H1 (cell line): ENCODE measurements around the gene MPC1. TPM values are rescaled to one million over a fixed set of nuclear protein-coding genes. Genes with fewer than 3 reads are reported as not detected.

Experiments
- EGR1 ChIP-seq: IDR thresholded peaks from 2 replicates; pipeline ENCODE4 v1.6.1; 2011; ENCODE audit warnings: low read depth, low read length, borderline replicate concordance
- RXRA ChIP-seq: IDR thresholded peaks from 2 replicates; pipeline ENCODE4 v1.6.1; 2011; ENCODE audit warnings: low read depth, mild to moderate bottlenecking, low read length, moderate library complexity; ENCODE audit not compliant: insufficient read depth
- polyA plus RNA-seq, 7 experiments: library from polyadenylated mRNA; depleted of rRNA in 3 of 7; stranded (reverse) in 5 of 7; unstranded in 2 of 7; fragments of >200 nt in 5 of 7; fragments of 200-250 nt in 2 of 7; gene quantifications; 1 replicate in 5 of 7; 2 replicates in 1 of 7; 4 replicates in 1 of 7; pipeline versions ENCODE4 v1.2.1 to v1.2.3, GENCODE V29; 2011 to 2013; ENCODE audit warnings: missing spikeins in 2 of 7, mixed read lengths in 2 of 7
- total RNA-seq: library from RNA; stranded (reverse); fragmentation: NEBNext Ultra II Directional; extraction: Animal tissue kit (Norgen Biotek cat#: 25700); gene quantifications from 2 replicates; pipeline ENCODE4 v1.2.1, GENCODE V29; 2021

The MPC1 gene
- total and polyA plus RNA-seq, 2 of the 8 experiments (the other 6 are each of a cell fraction or from before 2014, with no cell fraction given) = 10.2 to 12.6 TPM

DNA sequence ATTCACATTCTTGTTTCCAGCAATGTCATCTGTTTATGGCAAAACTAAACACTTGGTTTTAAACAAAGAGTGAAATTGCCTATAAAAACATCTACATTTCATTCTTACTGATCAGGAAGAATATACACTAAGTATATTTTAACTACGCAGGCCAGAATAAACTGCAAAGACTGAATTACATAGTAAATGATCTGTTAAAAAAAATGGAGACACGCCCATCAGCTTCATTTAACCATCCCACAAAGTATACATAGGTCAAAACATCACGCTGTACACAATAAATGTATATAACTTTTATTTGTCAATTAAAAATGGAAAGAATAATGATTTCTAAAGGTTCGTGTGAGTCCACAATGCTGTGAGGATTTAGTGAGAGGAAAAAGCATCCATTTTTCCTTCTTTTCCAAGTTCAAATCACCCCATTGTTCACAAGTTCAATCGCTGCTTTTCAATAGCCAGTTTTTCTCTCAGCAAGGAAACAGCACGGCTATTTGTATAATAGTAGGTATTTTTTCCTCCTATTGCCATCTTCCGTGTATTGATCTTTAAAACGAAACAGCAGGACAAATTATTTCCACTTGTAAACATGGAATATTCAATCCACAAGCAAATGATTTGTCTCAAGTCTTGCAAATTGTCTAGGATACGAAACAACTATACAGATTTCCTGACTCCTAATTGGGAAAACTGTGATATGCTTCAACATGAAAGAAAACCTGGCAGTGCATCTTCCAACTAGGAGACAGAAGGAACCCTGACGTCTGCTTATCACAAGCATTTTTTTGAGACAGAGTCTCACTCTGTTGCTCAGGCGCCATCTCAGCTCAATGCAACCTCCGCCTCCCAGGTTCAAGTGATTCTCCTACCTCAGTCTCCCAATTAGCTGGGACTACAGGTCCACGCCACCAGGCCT, 51.0 kb downstream of the MPC1 start (continued):
- TF ChIP-seq RXRA = no peak
- TF ChIP-seq EGR1 = no peak
